ENCODE data around the gene ACSF3.

The ACSF3 gene

GRCh38 chr16:89134269-89134668 lies 40.6 kb downstream of the ACSF3 start:
- no peak for DNase-seq

GRCh38 chr16:89135166-89135565 lies 41.5 kb downstream of the ACSF3 start:
- DNase-seq, result no peak

DNA sequence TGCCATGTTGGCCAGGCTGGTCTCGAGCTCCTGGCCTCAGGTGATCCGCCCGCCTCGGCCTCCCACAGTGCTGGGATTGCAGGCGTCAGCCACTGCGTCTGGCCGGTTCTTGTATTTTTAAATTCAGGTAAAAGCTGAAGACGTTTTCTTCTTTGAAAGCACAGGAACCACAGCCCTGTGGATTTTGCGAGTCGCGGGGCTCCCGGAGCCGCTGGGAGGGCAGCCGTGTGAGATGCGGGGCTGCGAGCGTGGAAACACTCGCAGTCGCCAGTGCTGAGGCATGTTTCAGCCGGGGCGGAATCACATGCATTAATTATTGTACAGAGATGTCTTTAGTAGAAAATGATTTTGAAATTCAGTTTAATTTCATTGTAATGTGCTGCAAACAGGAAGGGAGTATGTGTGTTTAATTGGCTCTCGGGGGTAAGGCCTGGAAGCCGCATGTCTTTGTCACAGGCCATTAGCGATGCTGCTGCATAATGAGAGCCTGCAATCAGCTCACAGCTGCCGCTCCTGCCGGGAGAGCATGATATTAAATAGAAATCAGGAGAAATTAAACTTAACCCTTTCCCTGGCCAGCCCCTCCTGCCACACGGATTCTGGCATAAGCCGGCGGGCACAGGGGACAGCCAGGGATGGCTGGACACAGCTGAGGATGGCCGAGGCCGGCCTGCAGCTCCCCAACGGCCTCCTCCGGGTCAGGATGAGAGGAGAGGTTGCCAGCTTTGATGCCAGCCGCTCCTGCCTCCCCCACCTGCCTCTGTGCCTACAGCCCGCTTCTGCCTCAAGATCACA lies 42.5 kb downstream of the ACSF3 start:
- DNase-seq, result no peak

GRCh38 chr16:89136931-89137330 lies 43.3 kb downstream of the ACSF3 start:
- DNase-seq, result no peak

DNA sequence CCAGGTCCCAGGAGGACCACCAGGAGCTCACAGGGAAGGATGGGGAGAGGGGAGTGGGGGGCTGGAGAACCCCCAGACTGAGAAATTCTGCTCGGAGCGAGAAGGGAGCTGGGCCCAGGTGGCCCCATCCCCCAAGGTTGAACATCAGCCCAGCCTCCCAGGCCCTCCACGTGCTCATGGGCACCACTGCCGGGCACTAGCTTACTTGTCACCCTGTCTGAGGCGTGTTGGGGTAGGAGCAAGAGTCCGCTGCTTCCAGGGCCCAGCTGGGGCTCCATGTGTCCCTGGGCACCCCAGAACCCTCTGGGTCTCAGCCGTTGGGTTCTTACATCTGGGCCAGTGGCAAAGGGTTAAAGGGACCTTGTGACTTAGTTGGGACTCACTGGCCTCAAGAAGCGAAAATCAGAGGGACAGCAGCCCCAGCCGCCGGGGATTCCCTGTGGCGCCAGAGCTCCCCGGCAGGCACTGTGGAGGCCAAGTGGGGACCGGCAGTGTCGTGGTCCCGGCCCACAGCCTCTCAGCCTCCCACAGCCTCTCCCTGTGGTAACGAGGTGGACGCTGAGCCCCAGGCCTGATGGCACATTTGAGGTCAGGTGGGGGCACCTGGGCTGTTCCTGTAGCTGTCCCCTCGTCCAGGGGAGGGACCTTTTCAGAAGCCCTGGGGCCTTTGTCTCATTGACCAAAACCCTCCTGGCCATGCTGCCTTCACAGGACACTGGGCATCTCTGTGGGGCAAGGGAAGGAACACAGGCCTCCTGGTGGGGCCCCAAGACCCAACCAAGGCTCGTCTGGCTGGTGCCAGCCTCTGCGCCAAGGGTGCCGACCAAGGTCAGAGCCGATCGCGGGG lies 44.2 kb downstream of the ACSF3 start:
- no peak for DNase-seq

DNA sequence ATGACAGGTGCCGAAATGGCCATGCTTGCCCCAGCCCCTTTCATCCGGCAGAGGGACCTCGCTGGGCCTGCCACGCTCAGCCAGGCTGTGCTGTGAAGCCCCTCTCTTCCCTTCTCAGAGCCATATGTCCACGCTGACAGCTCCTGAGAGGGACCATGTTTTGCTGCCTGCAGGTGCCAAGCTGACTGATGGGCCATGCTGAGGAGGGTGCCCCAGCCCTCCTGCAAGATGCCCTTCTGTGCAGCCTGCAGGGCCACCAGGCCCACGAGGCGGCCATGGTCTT lies 44.8 kb downstream of the ACSF3 start:
- no peak for DNase-seq

- no peak for DNase-seq
Observed at GRCh38 chr16:89138843-89139520, 45.3 kb downstream of the ACSF3 start.

DNA sequence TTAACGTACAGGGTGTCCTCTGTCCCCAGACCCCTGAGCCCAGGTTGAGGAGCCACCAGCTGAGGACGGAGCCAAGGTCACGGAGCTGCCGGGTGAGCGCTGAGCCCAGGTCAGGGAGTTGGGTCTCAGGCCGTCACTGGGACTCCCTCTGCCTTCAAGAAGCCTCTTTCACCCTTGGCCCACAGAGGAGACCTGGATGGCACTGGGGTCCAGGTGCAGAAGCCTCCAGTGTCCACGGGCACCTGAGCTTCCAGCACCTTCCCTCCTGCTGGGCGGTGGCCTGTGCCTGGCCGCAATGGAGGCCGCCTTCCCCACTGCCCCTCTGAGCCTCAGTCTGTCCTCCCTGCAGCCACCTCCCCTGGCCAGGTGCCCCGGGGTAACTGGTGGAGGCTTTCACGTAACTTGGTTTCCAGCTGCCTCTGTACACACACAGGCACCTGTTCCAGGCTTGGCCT lies 46.3 kb downstream of the ACSF3 start:
- DNase-seq, result no peak

DNA sequence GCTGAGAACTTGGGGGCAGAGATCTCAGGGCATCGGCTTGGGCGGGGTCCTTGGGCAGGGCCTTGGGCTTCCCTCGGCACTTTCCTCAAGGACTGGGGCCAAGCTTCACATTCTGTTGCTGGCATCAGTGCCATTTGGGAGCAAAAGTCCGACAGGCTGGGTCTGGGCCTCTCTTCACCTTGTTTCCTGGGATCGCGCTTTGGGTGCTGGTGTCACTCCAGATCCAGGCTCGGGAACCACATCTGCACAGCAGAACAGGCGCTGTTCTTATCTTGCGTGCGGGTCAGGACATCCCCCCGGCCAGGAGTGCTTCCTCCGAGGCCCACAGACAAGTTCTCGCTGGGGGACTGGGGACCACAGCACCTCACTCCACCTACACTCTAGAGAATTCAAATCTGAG lies 46.7 kb downstream of the ACSF3 start:
- no peak for DNase-seq

GRCh38 chr16:89140981-89141883 lies 47.6 kb downstream of the ACSF3 start:
- DNase-seq, result no peak

DNA sequence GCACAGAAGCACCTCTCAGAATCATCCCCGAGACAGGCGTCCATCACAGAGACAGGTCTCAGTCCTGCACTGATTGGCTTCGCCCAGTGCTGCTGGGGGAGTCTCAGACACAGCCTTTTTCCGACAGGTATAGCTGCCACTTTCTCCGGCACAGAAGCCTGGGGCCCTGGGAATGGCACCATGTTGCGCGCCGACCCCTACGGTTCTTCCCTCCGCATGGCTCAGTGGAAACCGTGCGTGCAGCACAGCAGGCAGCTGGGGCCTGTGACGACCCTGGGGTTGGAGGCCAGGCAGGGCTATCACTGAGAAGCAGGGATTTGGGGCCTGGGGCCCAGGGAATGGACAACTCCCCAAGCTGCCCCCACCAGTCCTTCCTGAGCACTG lies 48.2 kb downstream of the ACSF3 start:
- no peak for DNase-seq

GRCh38 chr16:89142474-89143195 lies 49.0 kb downstream of the ACSF3 start:
- no peak for DNase-seq

DNA sequence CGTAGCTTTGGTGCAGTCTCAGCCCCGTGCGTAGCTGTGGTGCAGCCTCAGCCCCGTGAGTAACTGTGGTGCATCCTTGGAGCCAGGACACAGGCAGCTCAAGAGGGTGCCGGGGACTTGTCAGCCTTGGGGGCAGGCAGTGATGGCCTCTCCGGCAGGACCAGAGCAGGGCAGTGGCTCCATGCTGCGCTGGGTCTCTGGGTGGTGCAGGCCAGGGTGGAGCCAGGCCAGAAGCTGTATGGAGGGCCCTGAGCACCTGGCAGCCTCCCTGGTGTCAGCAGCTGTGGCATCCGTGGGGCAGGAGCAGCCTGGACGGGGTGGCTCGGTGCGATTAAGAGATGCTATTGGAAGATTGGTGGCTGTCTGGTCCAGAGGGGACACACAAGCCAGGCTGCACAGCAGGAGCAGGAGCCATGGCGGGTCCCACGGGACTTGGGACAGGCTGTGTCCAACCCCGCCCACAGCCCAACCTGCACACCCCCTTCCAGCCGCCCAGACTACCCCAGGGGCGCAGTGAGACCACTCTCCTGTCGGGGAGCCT lies 49.6 kb downstream of the ACSF3 start:
- no peak for DNase-seq

DNA sequence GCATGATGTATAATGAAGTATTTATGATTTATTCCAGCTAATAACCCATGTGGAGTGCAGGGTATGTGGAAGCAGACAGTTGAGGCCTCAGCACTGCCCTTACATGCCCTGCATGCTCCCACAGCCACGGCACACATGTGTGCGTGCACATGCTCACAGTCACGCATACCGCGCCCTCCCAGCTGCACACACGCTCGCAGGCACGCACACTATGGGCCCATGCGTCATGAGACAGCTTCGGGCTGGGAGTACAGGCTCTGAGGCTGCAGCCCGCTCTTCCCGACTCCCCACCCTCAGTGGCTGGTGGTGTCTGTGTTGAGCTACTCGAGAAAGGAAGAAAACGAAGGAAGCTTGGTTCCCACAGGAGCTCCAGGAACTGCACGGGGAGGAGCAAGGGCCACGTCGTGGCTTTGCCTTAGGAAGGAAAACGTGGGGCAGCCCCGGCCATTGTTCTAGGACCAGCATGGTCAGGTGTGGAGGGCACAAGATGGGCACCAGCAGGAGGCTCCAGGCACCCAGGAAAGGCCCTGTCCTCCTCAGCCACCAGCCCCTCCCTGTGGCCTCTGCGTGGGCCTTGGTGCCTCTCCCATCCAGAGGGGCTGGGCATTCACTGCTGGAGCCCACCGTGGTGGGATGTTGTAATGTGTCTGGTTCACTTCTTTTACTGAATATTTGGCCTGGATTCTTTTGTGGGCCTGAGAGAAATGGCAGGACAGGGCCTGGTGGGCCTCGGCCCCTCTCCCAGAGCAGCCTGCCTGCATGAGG lies 50.4 kb downstream of the ACSF3 start:
- DNase-seq, result no peak

DNA sequence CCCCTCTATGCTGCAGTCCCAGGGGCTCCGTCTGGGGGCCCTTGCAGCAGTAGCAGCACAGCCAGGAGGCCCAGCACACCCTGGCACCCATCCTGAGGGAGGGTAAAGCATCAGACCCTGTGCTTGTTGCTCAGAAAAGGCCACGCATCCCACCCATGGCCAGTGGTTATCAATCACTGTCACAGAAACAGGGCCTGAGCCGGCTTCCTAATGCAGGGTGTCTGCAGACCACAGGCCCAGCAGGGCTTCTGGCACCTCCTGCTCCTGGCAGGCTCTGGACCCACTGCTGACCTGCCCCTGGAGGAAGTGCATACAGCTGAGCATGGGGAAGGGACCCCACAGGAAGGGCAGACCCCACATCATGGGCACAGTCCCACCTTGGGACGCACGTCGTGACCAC lies 51.0 kb downstream of the ACSF3 start:
- no peak for DNase-seq

GRCh38 chr16:89145406-89146161 lies 51.9 kb downstream of the ACSF3 start:
- DNase-seq, result no peak

DNA sequence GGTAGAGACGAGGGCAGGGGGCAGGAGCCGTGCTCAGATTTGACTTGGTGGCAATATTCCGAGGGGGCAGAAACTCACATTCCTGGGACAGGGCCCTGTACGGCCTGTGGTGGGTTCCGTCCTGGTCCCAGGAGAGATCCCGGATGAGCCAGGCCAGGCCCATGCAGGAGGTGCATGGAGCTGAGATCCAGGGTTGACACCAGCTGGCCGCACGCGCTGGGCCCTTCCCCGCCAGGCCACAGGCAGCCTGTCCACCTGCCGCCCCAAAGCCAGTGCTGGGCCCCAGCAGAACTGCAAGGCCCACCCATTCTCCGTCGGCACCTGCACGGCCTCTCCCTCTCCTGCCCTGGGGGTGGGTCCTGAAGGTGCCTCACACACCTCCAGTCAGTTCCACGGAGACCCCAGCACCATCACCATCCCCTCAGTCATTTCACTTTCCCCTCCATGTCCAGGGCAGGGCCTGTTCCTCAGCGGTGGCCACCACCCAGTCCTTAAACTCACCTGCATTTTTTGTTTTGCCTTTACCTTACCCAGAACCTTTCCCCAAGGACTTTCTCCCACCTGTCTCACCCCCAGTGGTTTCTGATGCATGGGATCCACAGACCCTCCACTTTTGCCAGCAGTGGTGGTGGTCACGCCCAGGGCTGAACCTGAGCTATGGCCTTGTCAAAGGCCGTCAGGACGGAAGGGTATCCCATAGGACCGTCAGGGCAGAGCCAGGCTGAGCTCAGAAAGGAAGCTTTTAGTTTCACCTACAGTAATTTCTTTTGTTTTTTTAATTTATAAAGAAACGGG lies 52.8 kb downstream of the ACSF3 start:
- no peak for DNase-seq

DNA sequence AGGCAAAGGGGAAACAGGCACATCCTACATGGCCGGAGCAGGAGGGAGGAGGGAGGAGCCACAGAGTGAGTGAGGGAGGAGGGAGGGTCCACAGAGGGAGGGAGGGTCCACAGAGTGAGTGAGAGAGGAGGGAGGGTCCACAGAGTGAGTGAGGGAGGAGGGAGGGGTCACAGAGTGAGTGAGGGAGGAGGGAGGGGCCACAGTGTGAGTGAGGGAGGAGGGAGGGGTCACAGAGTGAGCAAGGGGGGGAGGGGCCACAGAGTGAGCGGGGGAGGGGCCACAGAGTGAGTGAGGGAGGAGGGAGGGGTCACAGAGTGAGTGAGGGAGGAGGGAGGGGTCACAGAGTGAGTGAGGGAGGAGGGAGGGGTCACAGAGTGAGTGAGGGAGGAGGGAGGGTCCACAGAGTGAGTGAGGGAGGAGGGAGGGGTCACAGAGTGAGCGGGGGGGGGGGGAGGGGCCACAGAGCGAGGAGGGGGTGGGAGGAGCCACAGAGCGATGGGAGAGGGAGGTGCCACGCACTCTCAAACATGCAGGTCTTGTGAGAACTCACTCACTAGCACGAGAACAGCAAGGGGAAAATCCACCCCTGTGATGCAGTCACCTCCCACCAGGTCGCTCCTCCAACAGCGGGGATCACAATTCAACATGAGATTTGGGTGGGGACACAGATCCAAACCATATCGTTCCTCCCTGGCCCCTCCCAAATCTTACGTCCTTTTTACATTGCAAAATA lies 53.6 kb downstream of the ACSF3 start:
- DNase-seq, result no peak

GRCh38 chr16:89149386-89149785 lies 55.7 kb downstream of the ACSF3 start:
- no peak for DNase-seq
